ENCODE data around the gene SMIM9.

The SMIM9 gene

GRCh38 chrX:154793084-154793795, 41.2 kb downstream of the SMIM9 start:
- Histone ChIP-seq H3K4me3 (no peak overlapping the region), H3K27me3 (no peaks in the 10 kb centered on the region), H3K27ac (no peak overlapping the region), H3K9me3 (no peaks in the 10 kb centered on the region), H3K36me3 (no peaks in the 10 kb centered on the region), H3K4me1 (no peaks in the 10 kb centered on the region)
- TF ChIP-seq CTCF (IDR thresholded peaks at IDR 0.05): no peak
- DNase-seq: no peak
- intact Hi-C loops (cut with DNase I; ENCODE audit: low total_unique reads): no loop called here

DNA sequence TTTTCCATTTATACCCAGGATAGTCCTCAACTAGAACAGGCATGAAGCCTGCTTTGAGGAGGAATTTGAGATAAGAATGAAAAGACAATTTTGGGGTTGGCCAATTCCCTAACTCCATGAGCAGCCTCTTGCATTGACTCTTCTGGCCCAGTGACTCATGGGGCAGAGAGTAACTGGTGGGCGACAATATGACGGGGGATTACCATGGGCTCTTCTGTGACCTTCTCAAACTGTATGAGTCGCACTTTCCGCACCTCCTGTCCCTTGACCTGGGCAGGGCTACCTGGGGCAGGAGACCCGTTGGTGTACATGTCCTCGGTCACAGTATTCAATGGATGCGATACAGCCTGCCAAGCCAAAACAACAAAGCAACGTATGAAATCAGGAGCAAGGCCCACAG, 42.5 kb downstream of the SMIM9 start:
- Histone ChIP-seq H3K36me3 (no peaks in the 10 kb centered on the region), H3K27me3 (no peaks in the 10 kb centered on the region), H3K4me1 (no peaks in the 10 kb centered on the region), H3K4me3 (no peak overlapping the region), H3K27ac (no peak overlapping the region), H3K9me3 (no peaks in the 10 kb centered on the region)
- DNase-seq: no peak
- no peak for TF ChIP-seq CTCF (IDR thresholded peaks at IDR 0.05)
- intact Hi-C loops (cut with DNase I; ENCODE audit: low total_unique reads): no loop called here

DNA sequence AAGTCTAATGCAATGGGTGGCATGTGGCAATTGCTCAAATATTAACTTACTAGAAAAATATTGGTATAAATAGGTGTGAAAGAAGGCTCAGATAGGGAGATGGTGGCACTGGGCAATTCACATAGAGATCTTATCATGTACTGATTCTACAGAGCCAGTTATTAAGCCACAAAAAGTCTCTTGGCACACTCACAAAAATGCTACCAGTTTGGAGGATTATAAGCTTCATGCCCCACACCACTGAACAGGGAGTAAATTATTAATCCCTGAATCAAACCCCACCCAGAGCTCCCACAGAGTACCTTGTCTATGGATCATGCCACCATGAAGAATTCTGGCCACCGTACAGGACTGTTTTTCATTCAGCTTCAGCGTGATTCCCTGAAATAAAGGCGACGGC, 43.0 kb downstream of the SMIM9 start:
- no peaks in the 10 kb centered on the region for H3K27me3 ChIP-seq
- no peak overlapping the region for H3K4me3 ChIP-seq
- no peak for TF ChIP-seq CTCF (IDR thresholded peaks at IDR 0.05)
- intact Hi-C loops (cut with DNase I; ENCODE audit: low total_unique reads): no loop called here
- no peaks in the 10 kb centered on the region for H3K36me3 ChIP-seq
- no peak overlapping the region for H3K27ac ChIP-seq
- DNase-seq: no peak
- H3K4me1 ChIP-seq: no peaks in the 10 kb centered on the region
- no peaks in the 10 kb centered on the region for H3K9me3 ChIP-seq

DNA sequence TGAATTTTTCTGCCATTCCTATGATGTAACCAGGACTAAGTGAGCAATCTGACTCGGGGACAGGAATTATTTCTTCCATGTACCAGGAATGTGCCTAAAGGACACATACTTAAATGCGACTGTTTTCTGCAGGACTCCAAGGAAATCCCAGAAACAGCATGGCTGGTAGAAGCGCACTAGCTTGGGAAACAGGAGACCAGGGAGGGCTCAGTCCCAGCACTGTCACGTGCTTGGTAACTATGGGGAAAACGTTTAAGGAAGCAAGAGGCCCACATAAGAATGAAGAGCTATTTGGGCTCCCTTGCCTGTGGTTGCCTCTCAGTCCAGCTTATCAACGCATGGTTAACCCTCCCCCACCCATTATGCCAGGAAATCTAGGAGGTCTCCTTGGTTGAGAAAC, 48.7 kb downstream of the SMIM9 start:
- H3K4me1 ChIP-seq: no peaks in the 10 kb centered on the region
- no peaks in the 10 kb centered on the region for H3K27me3 ChIP-seq
- peaks cover 0 to 15% (median 0%) of the 10 kb centered on the region in 3 donors for H3K36me3 ChIP-seq
- intact Hi-C loops (cut with DNase I; ENCODE audit: low total_unique reads): no loop called here
- DNase-seq: no peak
- H3K27ac ChIP-seq: no peak overlapping the region
- no peaks in the 10 kb centered on the region for H3K9me3 ChIP-seq
- H3K4me3 ChIP-seq: no peak overlapping the region
- no peak for TF ChIP-seq CTCF (IDR thresholded peaks at IDR 0.05)

DNA sequence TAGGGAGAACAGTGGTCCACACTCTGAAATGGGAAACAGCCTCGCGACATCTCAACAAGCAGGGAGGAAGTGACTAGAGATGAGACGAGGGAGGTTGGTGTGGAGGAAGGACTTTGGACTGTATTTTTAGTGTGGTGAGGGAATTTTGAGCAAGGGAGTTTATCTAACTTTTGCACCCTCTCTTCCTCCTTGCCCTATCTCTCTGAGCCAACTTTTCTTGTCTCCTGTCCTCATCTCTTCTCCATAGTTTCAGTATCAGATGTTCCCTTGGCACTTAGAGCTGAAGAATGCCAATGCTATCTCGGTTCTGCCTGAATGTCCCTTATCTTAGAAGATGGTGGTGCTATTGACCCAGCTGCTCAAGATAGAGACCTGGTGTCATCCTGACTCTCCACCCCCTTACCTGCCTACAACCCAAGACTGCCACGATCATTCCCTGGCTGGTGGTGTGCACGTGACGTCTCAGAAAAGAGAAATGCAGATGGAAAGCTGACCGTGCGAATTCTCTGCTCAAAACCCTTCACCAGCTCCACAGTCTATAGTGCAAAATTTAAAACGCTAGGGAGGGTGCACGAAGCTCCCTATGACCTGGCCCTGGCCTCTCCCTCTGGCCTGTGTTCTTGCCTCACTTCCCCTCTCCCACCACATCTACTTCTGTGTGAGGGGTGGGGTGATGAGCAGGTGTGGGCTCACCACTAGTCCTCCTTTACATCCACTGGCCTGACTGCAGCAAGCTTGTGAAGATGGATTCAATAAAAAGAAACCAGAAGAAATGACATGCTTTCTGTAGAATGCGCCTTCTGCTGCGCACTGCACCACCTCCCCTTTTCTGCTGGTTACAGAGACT, 50.1 kb downstream of the SMIM9 start:
- H3K36me3 ChIP-seq: peaks cover 0 to 16% (median 0%) of the 10 kb centered on the region in 3 donors
- intact Hi-C loops (cut with DNase I; ENCODE audit: low total_unique reads): no loop called here
- no peaks in the 10 kb centered on the region for H3K9me3 ChIP-seq
- no peak overlapping the region for H3K27ac ChIP-seq
- H3K4me3 ChIP-seq: no peak overlapping the region
- H3K4me1 ChIP-seq: no peaks in the 10 kb centered on the region
- H3K27me3 ChIP-seq: no peaks in the 10 kb centered on the region
- no peak for DNase-seq
- TF ChIP-seq CTCF (IDR thresholded peaks at IDR 0.05): no peak
